H1 (cell line): Measurements from ENCODE around the gene MRPS27.

ENCODE experiments used
- ATF2 ChIP-seq: IDR thresholded peaks from 2 replicates; pipeline ENCODE4 v1.6.1; 2012; ENCODE audit warnings: low read length, inconsistent platforms
- BRCA1 ChIP-seq: IDR thresholded peaks from 2 replicates; pipeline ENCODE4 v1.6.1; 2012; ENCODE audit warnings: low read depth, low read length, improper control_type of control experiment
- CTCF ChIP-seq, 3 experiments: IDR thresholded peaks; 1 replicate in 2 of 3; 2 replicates in 1 of 3; pipeline versions ENCODE4 v1.5.1 to v1.6.1; 2011; ENCODE audit warnings: low read length in 3 of 3, mild to moderate bottlenecking in 3 of 3, inconsistent platforms in 2 of 3, low read depth in 1 of 3, moderate library complexity in 1 of 3; ENCODE audit not compliant: insufficient read depth in 1 of 3; ENCODE audit errors: control extremely low read depth in 1 of 3
- EZH2 ChIP-seq: fragments of 200-600 bp; sonication (generic); IDR thresholded peaks from 2 replicates; pipeline ENCODE4 v1.7.1; 2012; ENCODE audit warnings: low read depth, mild to moderate bottlenecking, moderate library complexity, low read length, inconsistent platforms; ENCODE audit not compliant: severe bottlenecking
- KDM1A ChIP-seq: fragments of 200-600, 300-600 bp; sonication (generic); IDR thresholded peaks from 2 replicates; pipeline ENCODE4 v1.7.1; 2016; ENCODE audit warnings: mild to moderate bottlenecking, low read length, borderline replicate concordance
- POLR2A ChIP-seq, 2 experiments: IDR thresholded peaks; 1 replicate in 1 of 2; 2 replicates in 1 of 2; pipeline ENCODE4 v1.6.1; 2011; ENCODE audit warnings: low read depth in 2 of 2, low read length in 2 of 2, mild to moderate bottlenecking in 2 of 2; ENCODE audit errors: control extremely low read depth in 1 of 2
- POLR2AphosphoS5 ChIP-seq: IDR thresholded peaks from 2 replicates; pipeline ENCODE4 v1.6.1; 2011; ENCODE audit warnings: low read depth, low read length
- RAD21 ChIP-seq, 2 experiments: IDR thresholded peaks in 1 of 2; conservative IDR thresholded peaks in 1 of 2; 2 replicates each; pipeline ENCODE4 v1.6.1; 2011; ENCODE audit warnings: low read depth in 2 of 2, low read length in 2 of 2, improper control_type of control experiment in 1 of 2, inconsistent platforms in 1 of 2, mild to moderate bottlenecking in 1 of 2, moderate library complexity in 1 of 2
- RFX5 ChIP-seq: IDR thresholded peaks from 2 replicates; pipeline ENCODE4 v1.6.1; 2011; ENCODE audit warnings: low read depth, low read length, improper control_type of control experiment, borderline replicate concordance
- SIRT6 ChIP-seq: IDR thresholded peaks from one replicate; pipeline ENCODE4 v1.7.1; 2012; ENCODE audit warnings: low read length, inconsistent platforms
- SP2 ChIP-seq: IDR thresholded peaks from 2 replicates; pipeline ENCODE4 v1.6.1; 2012; ENCODE audit warnings: mild to moderate bottlenecking, low read length, inconsistent platforms
- USF2 ChIP-seq: IDR thresholded peaks from 2 replicates; pipeline ENCODE4 v1.6.1; 2011; ENCODE audit warnings: low read length, improper control_type of control experiment
- YY1 ChIP-seq: IDR thresholded peaks from 2 replicates; pipeline ENCODE4 v1.6.1; 2011; ENCODE audit warnings: low read depth, mild to moderate bottlenecking, low read length

- TF ChIP-seq SIRT6 (no peak), RFX5 (no peak), CTCF (IDR thresholded peaks at IDR 0.05; ENCODE audit: control extremely low read depth in 1 of 3, insufficient read depth in 1 of 3, low read depth in 1 of 3, low read length in 3 of 3) (no peak), EZH2 (no peak), KDM1A (no peak), POLR2A (IDR thresholded peaks at IDR 0.05; ENCODE audit: control extremely low read depth in 1 of 2, low read depth in 2 of 2, low read length in 2 of 2) (no peak), POLR2AphosphoS5 (no peak), ATF2 (no peak), RAD21 (IDR thresholded peaks at IDR 0.05 in 1 of 2, conservative IDR thresholded peaks at IDR 0.05 in 1 of 2; ENCODE audit: low read depth in 2 of 2, low read length in 2 of 2) (no peak), BRCA1 (no peak), YY1 (no peak), USF2 (no peak), SP2 (no peak)
Measured at GRCh38 chr5:72276219-72276752, 43.8 kb downstream of the MRPS27 start.
